Motor neuron (in vitro differentiated cells): Measurements from ENCODE around the gene SYT2. TPM values are rescaled to one million over a fixed set of nuclear protein-coding genes. Genes with fewer than 3 reads are reported as not detected.
A peak's percentile ranks its signal among the peaks of the same experiment; 100 is the strongest.

Source experiments
- ATAC-seq, 8 experiments: fragments of 200-7000 bp; cut with Tn5 transposase; replicated peaks in 6 of 8; 2 replicates each; pipeline ENCODE4 v1.8.0; 2021; ENCODE audit warnings: mild to moderate bottlenecking in 8 of 8, moderate library complexity in 8 of 8
- H3K27ac ChIP-seq, 2 donors: fragments of 250-450 bp; sonication (Bioruptor Pico); 2 replicates each; pipeline ENCODE4 v1.9.0; 2021; ENCODE audit warnings: antibody characterized with exemption in 2 of 2, mild to moderate bottlenecking in 2 of 2, moderate library complexity in 1 of 2
- H3K4me1 ChIP-seq, 2 donors: fragments of 250-450 bp; sonication (Bioruptor Pico); replicated peaks in 1 of 2; 2 replicates each; pipeline ENCODE4 v1.6.1; 2021; ENCODE audit warnings: antibody characterized with exemption in 2 of 2, mild to moderate bottlenecking in 2 of 2, moderate library complexity in 1 of 2
- H3K4me3 ChIP-seq, 5 donors: fragments of 250-450 bp; sonication (Bioruptor Pico); 2 replicates each; pipeline ENCODE4 v1.9.0; 2021; ENCODE audit warnings: antibody characterized with exemption in 5 of 5, mild to moderate bottlenecking in 5 of 5, moderate library complexity in 4 of 5
- WGBS, 10 experiments: fragments of 450-650 bp; shearing (Covaris generic); methylation state at CpG; one replicate each; pipeline ENCODE4 v1.0.0; 2022; 5-methylcytosine and 5-hydroxymethylcytosine counted together
- in situ Hi-C, 9 experiments: fragments of 400-800 bp; cut with MboI; loops; one replicate each; pipeline ENCODE4 v1.15.0; 2021; ENCODE audit warnings: low sequenced_read_pairs in 9 of 9, low pct_unique_long_range_greater_than_20kb in 2 of 9; ENCODE audit not compliant: unreplicated experiment in 9 of 9
- total RNA-seq, 8 experiments: library from RNA; unstranded; fragments of 300-600 nt; gene quantifications; 2 replicates each; pipeline versions ENCODE4 v1.2.3 to v1.2.4, GENCODE V29; 2022

Gene SYT2
- total RNA-seq, 8 experiments from 2014 or later, result 0.29 to 23.5 (median 5.5) TPM

DNA sequence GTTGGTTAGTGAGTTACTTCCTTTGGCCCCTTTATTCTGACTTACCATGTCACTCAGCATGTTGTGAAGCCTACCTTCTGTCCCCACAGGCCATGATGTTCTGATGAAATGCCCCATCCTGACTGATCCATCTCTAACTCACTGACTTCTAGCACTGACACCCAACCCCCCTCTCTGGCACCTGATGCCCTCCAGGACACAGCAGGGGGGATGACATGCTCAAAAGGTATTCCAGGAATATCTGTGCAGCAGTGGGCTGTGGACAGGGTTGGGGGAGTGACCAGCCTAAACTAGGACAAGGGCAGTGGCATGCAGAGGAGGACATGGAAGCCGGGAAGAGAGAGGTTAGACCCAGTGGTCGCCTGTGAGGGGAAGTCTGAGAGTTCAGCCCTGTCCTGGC, 25.5 kb downstream of the SYT2 start:
- H3K27ac ChIP-seq, result no peak overlapping the region
- in situ Hi-C loops, result no loop called here

DNA sequence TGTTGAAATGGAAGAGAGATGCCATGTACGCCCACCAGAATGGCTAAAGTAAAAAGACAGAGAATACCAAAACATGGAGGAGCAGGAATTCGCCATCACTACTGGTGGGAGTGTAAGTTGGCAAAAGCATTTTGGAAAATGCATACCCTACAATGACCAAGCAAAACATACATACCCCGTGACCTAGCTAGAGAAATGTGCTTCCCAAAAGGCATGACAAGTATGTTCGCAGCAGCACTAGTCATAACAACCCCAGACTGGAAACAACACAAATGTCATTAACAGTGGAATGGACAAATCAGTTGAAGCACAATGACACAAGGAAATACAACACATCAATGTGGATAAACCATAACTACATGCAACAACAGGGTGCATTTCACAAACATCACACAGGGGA, 27.2 kb downstream of the SYT2 start:
- H3K27ac ChIP-seq, result no peak overlapping the region
- in situ Hi-C loops, result no loop called here
- no peak overlapping the region for H3K4me3 ChIP-seq
- ATAC-seq, result no peak
- H3K4me1 ChIP-seq, result peaks cover 37 to 47% of the 10 kb centered on the region in 2 donors
- 36 to 100% (median 72%) methylated on average over 1 to 4 of the region's 4 CpGs; no CpG with 5 or more reads in 1 of the 10 experiments for WGBS, 10 experiments

More for the DNA sequence above, 25.5 kb downstream of the SYT2 start:
- Histone ChIP-seq H3K4me3 (no peak overlapping the region), H3K4me1 (peaks cover 49 to 61% of the 10 kb centered on the region in 2 donors)
- ATAC-seq, result no peak
- 20 to 100% (median 69%) methylated on average over 1 to 2 of the region's 2 CpGs; no CpG with 5 or more reads in 5 of the 10 experiments for WGBS, 10 experiments

DNA sequence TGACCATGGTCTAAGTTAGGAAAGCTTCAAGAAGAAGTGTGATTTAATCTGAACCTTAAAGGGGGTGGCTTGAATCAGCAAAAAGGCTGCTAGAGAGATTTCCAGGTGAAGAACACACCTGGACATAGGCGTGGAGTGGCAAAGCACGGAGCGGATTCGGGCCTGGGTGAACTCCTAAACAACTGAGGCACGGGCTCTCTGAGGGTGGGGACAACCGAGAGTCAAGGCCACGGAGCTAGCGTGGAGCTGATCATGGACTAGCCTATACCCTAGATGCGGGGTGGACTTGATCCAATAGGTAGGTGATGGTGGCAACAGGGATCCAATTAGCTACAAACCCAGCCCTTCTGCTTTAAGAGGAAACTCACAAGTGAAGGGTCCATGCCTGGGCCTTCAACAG, 27.8 kb downstream of the SYT2 start:
- WGBS, 10 experiments, result 52 to 97% (median 92%) methylated on average over 4 to 9 of the region's 9 CpGs; no CpG with 5 or more reads in 4 of the 10 experiments
- in situ Hi-C loops, result no loop called here
- ATAC-seq, result no peak
- H3K4me1 ChIP-seq, result peaks cover 31 to 42% of the 10 kb centered on the region in 2 donors
- H3K27ac ChIP-seq, result no peak overlapping the region
- H3K4me3 ChIP-seq, result no peak overlapping the region

DNA sequence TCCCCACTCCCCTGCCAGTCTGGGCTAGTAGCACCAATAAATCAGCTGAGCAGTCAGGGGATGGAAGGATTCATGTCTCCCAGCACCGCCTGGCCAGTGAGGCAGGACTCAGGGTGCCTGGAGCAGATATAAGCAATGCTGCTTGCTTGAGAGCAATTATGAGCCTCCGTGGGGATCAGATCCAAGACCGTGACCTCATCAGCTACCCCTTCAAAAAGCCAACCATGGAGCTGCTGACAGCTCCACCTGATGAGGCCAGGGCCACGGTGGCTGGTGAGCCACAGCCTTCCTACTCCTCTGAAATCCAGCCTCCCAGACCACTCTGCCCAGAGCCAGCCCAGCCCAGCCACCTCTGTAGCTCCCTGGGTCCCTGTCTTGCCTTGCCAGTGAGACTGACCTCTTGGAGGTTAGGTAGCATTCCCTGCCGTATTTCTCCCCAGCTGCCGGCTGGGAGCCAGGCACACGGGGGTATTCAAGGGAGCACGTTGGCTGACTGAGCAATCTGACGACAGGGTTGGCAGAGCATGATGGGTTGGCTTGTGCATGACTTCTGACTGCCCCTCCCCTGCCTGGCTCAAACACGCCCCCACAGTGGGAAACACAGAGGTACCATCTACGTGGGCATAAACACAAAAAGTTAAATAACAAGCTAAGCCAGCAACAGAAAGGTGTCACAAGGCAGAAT, 28.4 kb downstream of the SYT2 start:
- Histone ChIP-seq H3K27ac (peak overlapping the region in 1 of 2 donors; percentile 40), H3K4me1 (peaks cover 25 to 36% of the 10 kb centered on the region in 2 donors), H3K4me3 (no peak overlapping the region)
- WGBS, 10 experiments, result 15 to 85% (median 68%) methylated on average over 2 to 8 of the region's 11 CpGs; no CpG with 5 or more reads in 2 of the 10 experiments
- ATAC-seq, result peak in 5 of 8 experiments; percentile 62 to 79 (median 76)
- in situ Hi-C loops, result no loop called here

DNA sequence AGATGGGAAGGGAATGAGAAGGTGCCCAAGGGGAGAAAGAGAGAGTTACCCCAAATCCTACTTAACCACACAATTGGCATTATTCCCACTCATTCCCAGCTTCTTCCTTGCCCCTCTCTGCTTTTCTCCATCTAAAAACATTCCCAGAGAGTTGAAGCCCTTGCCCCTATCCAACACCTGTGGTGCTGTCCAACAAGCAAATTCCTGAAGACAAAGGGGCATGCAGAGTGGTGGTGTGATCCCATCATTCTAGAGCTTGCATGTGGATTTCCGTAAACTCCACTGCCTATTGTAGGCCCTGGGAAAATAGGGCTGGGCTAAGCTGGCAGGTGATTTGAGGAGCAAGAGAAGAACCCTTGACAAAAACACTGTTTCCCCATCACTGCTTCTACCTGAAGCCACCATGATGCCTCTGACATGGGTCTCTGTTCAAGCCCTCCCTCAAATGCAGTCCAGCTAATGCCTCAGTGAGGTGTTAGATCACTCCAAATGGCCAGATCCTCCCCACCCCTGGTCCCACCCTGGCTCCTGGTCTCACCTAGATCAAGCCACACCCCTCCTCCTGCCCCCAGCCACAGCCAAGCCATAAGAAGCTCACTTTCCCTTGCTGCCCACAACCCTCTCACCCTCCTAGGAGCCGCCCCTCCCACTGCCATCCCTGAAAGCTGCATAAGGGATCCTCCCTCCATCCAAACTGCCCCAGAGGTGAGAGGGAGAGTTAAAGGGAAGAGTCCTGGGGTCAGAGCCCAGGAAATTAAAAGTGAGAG, 29.5 kb downstream of the SYT2 start:
- Histone ChIP-seq H3K27ac (no peak overlapping the region), H3K4me3 (no peak overlapping the region), H3K4me1 (peaks cover 14 to 27% of the 10 kb centered on the region in 2 donors)
- in situ Hi-C loops, result no loop called here
- 83 to 100% (median 100%) methylated on average over 1 of the region's 2 CpGs; no CpG with 5 or more reads in 3 of the 10 experiments for WGBS, 10 experiments
- no peak for ATAC-seq

DNA sequence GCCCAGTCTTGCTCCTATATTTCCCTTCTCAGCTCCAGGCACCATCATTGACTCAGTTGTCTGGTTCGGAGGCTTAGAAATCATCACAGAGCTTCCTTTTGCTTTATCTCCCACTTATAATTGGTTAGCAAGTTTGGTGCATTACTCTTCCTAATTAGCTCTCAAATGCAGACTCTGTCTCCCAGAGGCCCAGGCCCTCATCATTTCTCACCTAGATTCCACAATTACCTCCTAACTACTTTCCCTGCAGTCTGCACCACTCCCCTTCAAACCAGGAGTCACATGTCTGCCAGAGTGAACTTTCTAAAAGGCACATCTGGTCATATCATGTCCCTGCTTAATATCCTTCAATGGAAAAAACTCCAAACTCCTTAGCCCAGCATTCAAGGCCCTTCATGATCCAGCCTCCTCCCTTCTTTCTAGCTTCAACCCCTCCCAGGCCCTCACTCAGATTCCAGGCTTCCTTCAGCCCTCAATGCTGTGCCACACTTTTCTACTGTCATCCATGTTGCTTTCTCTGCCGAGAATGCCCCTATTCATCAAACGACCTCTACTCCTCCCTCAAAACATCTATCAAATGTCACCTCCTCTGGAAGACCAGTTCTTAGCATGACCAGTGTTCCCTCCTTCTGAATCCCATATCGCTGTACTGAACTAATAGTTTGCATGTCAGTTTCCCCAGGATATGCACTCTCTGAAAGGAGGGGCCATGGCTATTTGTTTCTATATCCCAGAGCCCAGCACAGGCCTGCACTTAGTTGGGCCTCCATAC, 30.7 kb downstream of the SYT2 start:
- Histone ChIP-seq H3K4me3 (no peak overlapping the region), H3K4me1 (peaks cover 14 to 20% of the 10 kb centered on the region in 2 donors), H3K27ac (no peak overlapping the region)
- in situ Hi-C loops, result no loop called here
- ATAC-seq, result peak in 3 of 8 experiments; percentile 44 to 61 (median 56)
- 7 to 80% (median 35%) methylated on average over 1 to 4 of the region's 4 CpGs for WGBS, 10 experiments

DNA sequence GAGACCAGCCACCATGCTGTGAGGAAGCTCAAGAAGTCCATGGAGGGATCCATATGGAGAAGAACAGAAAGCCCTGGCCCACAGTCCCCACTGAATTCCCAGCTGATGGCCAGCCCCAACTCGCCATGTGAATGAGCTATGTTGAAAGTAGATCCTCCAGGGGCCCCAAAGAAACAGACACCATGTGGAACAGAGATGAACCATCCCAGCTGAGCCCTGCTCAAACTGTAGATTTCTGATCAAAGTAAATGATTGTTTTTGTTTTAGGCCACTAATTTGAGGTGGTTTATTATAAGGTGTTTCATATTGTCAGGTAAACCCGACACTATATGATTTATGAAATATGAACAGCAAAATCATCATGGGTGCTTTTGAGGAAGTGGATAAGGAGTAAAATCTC, 32.8 kb downstream of the SYT2 start:
- whole genome bisulfite sequencing, 10 experiments, result 33 to 100% (median 94%) methylated on average over 1 to 2 of the region's 2 CpGs; no CpG with 5 or more reads in 3 of the 10 experiments
- ATAC-seq, result no peak
- in situ Hi-C loops, result no loop called here
- H3K4me3 ChIP-seq, result no peak overlapping the region
- peaks cover 14 to 38% of the 10 kb centered on the region in 2 donors for H3K4me1 ChIP-seq
- H3K27ac ChIP-seq, result no peak overlapping the region

DNA sequence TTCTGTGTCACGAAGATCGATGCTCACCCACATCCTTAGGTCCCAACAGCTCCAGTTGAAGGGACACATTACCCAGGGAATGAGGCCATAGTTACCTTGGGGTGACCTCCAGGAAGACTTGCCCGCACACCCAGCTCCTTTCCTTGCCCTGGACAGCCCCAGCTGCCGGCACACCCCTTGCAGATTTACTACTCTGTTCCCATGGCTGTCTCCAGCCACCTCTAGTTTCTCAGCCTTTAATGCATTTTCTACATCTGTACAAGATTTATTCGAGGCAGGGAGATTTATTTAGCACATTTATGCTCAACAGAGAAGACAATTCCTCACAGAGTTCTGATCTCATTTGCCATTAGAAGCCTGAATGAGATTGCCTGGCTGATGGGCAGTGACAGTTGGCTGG, 36.7 kb downstream of the SYT2 start:
- in situ Hi-C loops, result no loop called here
- peak in 7 of 8 experiments; percentile 27 to 98 (median 95) for ATAC-seq
- Histone ChIP-seq H3K4me1 (peaks cover 0 to 22% of the 10 kb centered on the region in 2 donors), H3K4me3 (no peak overlapping the region), H3K27ac (peak overlapping the region in 1 of 2 donors; percentile 0)
- 44 to 74% (median 67%) methylated on average over 1 to 5 of the region's 5 CpGs; no CpG with 5 or more reads in 2 of the 10 experiments for WGBS, 10 experiments

DNA sequence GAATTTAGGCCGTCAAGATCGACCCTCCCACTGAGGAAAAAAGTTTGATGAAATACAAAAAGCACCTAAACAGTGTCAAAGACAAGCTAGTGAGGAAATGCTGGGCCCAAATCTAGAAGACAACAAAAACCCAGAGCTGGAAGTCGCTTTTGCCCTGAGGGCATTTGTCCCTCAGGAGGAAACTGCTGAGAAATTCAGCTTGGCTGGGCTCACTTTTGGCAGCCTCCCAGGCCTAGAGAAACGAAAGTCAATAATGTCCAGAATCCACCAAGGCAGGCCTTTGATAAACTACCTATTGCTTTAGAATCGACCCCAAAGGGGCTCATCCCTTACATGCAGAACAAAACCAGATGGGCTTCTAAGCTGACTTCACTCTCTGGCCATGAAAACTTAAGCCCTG, 38.9 kb downstream of the SYT2 start:
- in situ Hi-C loops, result no loop called here
- no peak overlapping the region for H3K4me3 ChIP-seq
- H3K27ac ChIP-seq, result no peak overlapping the region
- WGBS, 10 experiments, result 21 to 77% (median 57%) methylated on average over 2 to 5 of the region's 5 CpGs; no CpG with 5 or more reads in 2 of the 10 experiments
- peak in 2 of 8 experiments; percentile 48 to 67 for ATAC-seq
- H3K4me1 ChIP-seq, result peaks cover 0 to 32% of the 10 kb centered on the region in 2 donors

DNA sequence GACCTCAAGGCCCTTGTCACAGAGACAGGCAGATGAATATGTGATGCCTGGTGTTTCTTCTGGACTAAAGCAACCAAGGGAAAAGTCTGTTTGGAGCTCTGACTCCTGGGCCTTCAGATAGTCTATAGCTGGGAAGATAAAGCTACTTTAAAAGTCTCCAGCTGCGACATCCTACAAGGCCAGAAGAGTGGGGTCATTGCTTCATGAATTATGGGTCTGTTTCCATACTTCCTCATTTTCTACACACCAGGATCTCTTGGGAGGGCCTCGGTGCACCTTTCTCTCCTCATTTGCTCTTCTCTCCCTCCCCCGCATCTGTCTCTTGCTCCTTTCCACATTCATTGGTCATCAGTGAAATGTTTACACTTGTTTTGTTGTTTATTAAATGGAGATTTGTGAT, 44.8 kb downstream of the SYT2 start:
- Histone ChIP-seq H3K4me3 (no peak overlapping the region), H3K27ac (no peak overlapping the region), H3K4me1 (peaks cover 21 to 36% of the 10 kb centered on the region in 2 donors)
- WGBS, 10 experiments, result 57 to 100% (median 67%) methylated on average over 1 to 3 of the region's 3 CpGs; no CpG with 5 or more reads in 3 of the 10 experiments
- peak in 1 of 8 experiments; percentile 24 for ATAC-seq
- in situ Hi-C loops, result no loop called here

DNA sequence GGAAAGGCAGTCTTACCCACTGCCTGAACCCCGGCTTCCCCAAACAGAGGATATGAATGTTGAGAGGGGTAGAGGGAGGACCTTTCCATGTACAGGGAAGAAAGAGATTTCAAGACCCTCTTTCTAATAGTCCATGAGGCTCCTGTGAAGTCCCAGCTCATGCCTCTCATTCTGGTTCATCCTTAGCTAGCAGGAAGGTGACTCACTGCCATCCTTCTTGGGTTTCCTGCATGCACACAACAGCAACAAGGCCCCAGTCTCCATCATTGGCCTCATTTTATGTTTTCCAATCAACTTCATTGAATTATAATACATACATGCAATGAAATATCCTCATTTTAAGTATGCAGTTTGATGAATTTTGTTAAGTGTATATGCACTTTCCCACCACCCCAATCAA, 46.2 kb downstream of the SYT2 start:
- in situ Hi-C loops, result no loop called here
- Histone ChIP-seq H3K4me3 (no peak overlapping the region), H3K27ac (no peak overlapping the region), H3K4me1 (peaks cover 23 to 39% of the 10 kb centered on the region in 2 donors)
- peak in 2 of 8 experiments; percentile 41 to 48 for ATAC-seq
- 0 to 88% (median 68%) methylated on average over 1 of the region's 1 CpG; no CpG with 5 or more reads in 4 of the 10 experiments for WGBS, 10 experiments

DNA sequence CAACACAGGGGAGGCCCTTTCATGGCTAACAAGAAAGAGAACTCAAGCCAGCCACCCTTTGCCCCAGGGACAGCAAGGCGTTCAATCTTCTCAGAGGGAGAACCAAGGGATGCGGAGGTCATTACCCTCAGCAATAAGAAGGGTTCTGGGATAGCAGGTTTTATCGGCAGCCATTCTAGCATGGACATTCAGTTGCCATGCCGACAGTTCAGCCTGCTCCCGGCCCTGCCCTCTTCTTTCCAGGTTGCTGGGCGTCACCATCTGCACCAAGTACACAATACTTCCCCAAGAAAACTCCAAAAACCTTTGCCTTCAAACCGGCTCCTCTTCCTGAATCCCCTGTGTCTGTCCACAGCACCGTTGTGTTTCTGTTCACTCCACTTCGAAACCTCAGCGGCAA, 47.1 kb downstream of the SYT2 start:
- WGBS, 10 experiments, result 33 to 72% (median 54%) methylated on average over 3 to 10 of the region's 10 CpGs; no CpG with 5 or more reads in 1 of the 10 experiments
- Histone ChIP-seq H3K4me3 (no peak overlapping the region), H3K27ac (no peak overlapping the region), H3K4me1 (peaks cover 33 to 42% of the 10 kb centered on the region in 2 donors)
- peak in 6 of 8 experiments; percentile 43 to 73 (median 56) for ATAC-seq
- in situ Hi-C loops, result no loop called here
